SHP77 treated with DMSO at 0.1 percent for 48 hours (cell line): ENCODE measurements around the gene FARSB.
"Not testable (repeated sequence)": the region's sequence is repeated elsewhere in the genome, so short reads cannot be mapped to it uniquely, and the experiment has no call there.

Experiments
- DNase-seq: peaks from one replicate; lab custom pipeline; 2025; lab: John Stamatoyannopoulos, UW

Gene FARSB

GRCh38 chr2:222655787-222656525, at the start of gene FARSB:
FARSB (minus strand) TSS chr2:222656092; CDS start chr2:222656073, 19 bp downstream.
- peak; percentile 85 for DNase-seq

DNA sequence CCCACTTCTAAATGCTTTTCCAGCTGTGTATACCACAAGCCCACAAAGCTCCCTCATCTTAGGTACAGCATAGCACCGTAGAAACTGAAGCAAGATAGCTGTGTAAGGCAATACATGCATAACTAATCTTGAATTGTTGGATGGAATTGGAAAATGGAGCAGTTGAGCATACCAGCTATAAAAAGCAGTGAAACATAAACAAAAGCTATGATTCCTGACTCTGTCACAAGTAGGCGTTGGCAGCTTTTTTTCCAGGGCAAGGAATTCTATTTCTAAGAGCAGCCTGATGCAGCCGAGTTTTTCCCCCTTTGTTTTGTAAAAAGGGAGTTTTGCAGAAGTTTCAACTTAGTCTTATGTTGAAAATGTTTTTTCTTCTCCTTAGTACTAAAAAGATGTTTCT, 48.0 kb upstream of the FARSB start:
- DNase-seq: no peak

- no peak for DNase-seq
Measured at GRCh38 chr2:222703091-222703490, 47.2 kb upstream of the FARSB start.

- DNase-seq: no peak
Measured at GRCh38 chr2:222701721-222702131, 45.8 kb upstream of the FARSB start.

GRCh38 chr2:222701233-222701632, 45.3 kb upstream of the FARSB start:
- DNase-seq: no peak

DNA sequence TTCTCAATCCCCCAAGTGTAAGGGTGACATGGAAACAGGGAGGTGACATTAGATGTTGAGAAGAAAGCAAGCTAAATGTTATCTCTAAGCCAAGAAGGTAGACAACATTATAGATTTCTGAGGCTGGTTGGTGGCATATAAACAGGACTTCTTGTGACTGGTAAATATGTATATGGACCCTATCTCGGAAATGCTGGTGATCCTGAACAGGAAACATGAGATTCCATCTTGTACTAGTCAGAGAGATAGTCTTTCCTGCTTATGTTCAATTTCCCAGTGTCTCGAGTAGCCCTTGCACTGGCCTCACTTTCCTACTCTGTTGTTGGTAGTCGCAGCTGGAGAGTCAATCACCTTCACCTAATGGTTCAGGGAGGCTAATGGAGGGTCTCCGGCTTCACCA, 42.4 kb upstream of the FARSB start:
- no peak for DNase-seq

GRCh38 chr2:222693837-222694236, 37.9 kb upstream of the FARSB start:
- no peak for DNase-seq

DNA sequence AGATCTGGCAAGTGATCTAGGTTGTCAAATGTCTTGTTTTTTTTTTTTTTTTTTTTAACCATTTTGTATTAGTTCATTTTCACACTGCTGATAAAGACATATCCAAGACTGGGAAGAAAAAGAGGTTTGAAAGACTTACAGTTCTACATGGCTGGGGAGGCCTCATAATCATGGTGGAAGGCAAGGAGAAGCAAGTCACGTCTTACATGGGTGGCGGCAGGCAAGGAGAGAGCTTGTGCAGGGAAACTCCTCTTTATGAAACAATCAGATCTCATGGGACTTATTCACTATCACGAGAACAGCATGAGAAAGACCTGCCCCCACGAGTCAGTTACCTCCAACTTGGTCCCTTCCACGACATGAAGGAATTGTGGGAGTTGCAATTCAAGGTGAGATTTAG, 37.5 kb upstream of the FARSB start:
- not testable (repeated sequence) for DNase-seq

DNA sequence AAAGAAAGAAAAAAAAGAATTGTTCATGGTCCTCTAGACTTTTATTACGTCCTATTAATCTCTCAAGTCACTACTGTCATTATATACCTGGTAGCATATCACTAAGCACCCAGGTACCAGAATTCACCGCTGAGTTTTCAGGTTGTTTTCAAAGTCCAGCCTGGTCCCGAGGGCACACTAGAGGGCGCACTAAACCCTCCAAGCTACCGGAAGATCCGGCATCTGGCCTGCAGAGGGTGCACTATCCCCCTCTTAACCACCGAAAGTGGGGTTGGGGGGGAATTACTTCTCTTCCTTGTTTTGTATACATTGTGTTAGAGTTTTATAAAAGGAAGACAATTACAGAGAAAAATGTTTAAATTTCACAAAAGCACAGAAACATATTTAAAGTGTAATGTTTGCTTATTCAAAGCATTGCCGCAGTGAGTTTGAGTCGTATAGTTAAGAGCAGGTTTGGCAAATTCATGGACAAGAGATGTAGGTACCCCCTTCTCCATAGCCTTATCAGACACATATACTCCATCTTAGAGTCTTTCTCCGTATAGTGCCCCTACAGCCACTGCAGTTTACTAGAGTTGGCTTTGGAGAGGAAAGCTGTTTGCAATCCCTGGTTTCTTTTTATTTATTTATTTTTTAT, 34.8 kb upstream of the FARSB start:
- no peak for DNase-seq

GRCh38 chr2:222689322-222689721, 33.4 kb upstream of the FARSB start:
- DNase-seq: no peak

DNA sequence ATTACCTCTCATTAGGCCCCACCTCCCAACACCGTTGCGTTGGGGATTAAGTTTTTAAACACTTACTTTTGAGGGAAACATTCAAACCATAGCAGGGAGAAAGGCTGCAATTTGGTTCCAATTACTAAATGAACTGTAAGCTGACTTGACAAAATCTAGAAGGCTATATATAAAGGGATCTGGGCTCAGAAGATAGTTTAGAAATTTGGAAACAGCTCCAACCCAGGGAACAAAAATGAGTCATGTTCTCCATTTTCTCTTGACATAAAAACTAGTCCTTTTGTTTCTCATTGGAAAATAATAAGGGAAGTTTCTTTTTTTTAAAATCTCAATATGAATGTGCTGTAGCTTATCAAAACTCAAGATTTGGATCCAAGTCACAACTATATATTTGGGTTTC, 33.0 kb upstream of the FARSB start:
- no peak for DNase-seq

DNA sequence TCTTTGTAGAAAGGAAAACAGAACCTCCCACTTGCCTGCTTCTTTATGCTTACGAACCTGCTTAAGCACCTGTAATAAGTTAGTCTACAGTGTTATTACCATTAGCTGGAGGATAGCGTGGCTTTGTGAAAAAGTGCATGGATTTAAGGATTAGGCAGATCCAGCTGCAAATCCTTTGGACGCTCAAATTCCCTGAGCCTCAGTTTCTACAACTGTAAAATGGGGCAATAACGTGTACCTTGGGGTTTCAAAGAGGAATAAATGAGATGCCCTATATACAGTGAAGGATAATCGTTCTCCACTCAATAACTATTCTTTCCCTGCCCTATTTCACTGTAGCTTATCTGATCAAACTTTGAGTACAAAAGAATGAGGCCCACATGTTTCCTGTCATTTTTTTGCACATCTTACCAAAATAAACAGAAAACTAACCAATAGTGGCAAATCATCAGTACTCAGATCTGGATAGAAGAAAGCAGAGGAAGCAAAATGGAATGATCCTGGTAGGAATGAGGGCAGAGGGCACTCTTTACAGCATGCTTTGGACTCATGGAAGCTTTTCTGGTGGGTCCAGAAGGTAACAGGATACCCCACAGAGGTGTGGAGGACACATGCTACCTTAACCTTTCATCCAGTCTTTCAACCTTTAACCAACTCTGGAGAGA, 30.3 kb upstream of the FARSB start:
- no peak for DNase-seq

- DNase-seq: no peak
Measured at GRCh38 chr2:222683805-222684204, 27.9 kb upstream of the FARSB start.

- DNase-seq: no peak
Measured at GRCh38 chr2:222677981-222678380, 22.1 kb upstream of the FARSB start.

DNA sequence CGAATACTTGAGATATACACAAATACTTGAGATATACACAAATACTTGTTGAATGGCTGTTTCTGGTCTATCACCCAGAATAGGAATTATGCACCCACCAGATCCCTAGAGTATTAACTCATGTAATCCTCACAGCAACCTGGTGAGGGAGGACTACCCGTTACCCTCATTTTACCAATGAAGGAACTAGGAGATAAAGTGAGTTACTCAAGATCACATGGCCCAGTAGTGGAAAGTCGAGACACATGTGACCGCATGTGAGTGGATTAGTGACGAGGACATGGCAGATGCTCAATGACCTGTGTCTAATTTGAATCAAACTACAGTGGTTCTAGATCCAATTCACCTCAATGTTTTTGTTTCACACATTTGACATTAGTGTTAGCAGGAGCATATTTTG, 18.0 kb upstream of the FARSB start:
- no peak for DNase-seq

GRCh38 chr2:222673273-222673672, 17.4 kb upstream of the FARSB start:
- DNase-seq: no peak

DNA sequence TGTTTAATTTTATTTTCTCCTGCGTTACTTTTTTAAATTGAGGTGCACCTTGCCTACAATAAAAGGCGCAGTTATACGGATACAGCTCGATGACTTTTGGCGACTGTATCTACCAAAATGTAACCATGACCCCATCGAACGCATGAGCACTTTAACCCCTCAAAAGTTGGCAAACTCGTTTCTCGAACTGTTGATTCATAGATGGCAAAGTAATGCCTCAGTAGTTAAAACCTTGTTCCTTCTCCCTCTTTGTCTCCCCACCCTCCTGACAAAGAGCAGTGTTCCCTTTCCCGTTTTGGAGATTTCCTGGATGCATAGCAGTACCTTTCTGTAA, 16.1 kb upstream of the FARSB start:
- DNase-seq: no peak

DNA sequence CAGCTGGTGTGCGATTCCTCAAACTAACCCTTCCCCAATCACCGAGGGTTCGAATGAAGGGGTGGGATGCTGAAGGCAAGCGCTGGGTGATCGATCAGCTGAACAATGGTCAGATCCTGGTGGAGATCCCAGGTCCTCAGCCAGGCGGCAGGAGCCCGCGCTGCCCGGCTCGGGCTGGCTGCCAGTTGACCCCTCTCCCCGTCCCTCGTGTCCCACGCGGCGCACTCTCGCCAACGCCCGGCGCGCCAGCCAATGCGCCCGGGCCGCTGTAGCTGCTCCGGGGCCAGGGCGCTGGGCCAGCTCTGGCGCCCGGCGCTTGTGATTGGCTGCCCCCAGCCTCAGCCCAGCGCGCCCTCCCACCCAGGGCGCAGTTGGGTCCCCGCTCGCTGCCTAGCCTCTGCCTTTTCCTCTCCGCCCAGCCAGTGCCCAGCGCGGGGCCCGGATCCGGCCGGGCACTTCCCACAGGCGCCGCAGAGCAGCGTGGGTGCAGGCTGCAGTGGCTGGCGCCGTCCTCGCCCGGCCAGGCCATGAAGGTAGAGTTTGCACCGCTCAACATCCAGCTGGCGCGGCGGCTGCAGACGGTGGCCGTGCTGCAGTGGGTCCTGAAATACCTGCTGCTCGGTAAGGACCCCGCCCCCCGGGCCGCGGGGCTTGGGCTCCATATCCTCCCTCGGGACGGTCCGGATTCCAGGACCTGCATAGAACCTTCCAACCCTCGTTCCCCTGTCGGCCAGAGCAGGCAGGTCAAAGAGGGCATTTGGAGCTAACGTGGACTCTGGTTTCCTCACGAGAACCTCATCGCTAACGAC, 15.6 kb upstream of the FARSB start, which contains the start of gene MOGAT1:
Gene MOGAT1, plus strand, starts transcription at position 400 of the 809 bp plus-strand sequence. Its CDS starts 128 bp downstream, at position 528.
- no peak for DNase-seq

DNA sequence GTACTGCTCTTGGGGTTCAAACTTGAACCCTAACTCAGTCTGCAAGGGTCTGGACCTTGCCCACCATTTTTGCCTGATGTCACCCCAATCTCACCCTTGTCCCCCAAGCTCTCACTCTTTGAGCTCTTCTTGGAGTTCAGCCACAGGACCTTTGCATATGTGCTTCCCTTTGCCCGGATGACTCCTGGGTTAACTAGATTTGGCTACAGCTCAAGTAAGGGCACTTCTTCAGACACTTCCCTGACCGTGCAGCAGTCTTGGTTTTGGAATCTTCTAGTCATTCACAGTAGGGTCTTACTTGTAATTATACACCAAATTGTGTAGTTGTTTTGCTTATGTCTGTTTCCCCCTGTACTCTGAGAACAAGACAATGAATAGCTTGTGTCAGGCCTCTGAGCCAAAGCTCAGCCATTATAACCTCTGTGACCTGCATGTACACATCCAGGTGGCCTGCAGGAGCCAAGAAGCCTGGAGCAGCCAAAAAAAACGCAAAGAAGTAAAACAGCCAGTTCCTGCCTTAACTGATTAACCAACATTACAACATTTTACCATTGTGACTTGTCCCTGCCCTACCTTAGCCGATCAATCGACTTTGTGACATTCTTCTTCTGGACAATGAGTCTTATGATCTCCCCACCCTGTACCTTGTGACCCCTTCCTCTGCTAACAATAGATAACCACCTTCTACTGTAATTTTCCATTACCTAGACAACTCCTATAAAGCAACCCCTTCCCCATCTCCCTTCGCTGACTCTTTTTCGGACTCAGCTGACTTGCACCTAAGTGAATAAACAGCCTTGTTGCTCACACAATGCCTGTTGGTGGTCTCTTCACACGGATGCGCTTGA, 14.5 kb upstream of the FARSB start:
- DNase-seq: no peak

- DNase-seq: no peak
Measured at GRCh38 chr2:222669353-222669752, 13.5 kb upstream of the FARSB start.

- no peak for DNase-seq
Measured at GRCh38 chr2:222668494-222669154, 12.7 kb upstream of the FARSB start.
